GM21717 (cell line): ENCODE data around the gene IL34.
"Not testable (repeated sequence)": the region's sequence is repeated elsewhere in the genome, so short reads cannot be mapped to it uniquely, and the experiment has no call there.

Source experiments
- ATAC-seq: cut with Tn5 transposase; IDR thresholded peaks from one replicate; pipeline ENCODE4 v1.9.1; 2021; ENCODE audit warnings: mild to moderate bottlenecking, moderate library complexity; ENCODE audit not compliant: unreplicated experiment

Gene IL34

GRCh38 chr16:70630960-70631745 lies 15.2 kb upstream of the IL34 start:
- no peak for ATAC-seq

GRCh38 chr16:70632273-70632672 lies 14.1 kb upstream of the IL34 start:
- ATAC-seq = no peak

GRCh38 chr16:70633617-70634016 lies 12.7 kb upstream of the IL34 start:
- not testable (repeated sequence) for ATAC-seq

GRCh38 chr16:70634861-70635260 lies 11.5 kb upstream of the IL34 start:
- no peak for ATAC-seq

- ATAC-seq = no peak
Observed at GRCh38 chr16:70635336-70636016, 10.9 kb upstream of the IL34 start.

- no peak for ATAC-seq
Observed at GRCh38 chr16:70638814-70639792, 7.3 kb upstream of the IL34 start.

DNA sequence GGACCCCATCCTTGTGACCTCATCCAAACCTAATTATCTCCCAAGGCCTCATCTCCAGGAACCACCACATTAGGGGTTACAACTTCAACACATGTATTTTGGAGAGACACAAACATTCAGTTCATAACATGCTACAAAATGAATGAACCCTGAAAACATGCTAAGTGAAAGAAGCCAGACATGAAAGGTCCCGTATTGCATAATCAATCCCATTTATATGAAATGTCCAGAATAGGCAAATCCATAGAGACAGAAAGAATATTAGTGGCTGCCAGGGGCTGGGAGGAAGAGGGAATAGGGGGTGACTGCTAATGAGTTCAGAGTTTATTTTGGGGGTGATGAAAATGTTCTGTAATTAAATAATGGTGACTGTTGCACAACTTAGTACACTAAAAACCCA lies 3.7 kb upstream of the IL34 start:
- ATAC-seq = no peak

DNA sequence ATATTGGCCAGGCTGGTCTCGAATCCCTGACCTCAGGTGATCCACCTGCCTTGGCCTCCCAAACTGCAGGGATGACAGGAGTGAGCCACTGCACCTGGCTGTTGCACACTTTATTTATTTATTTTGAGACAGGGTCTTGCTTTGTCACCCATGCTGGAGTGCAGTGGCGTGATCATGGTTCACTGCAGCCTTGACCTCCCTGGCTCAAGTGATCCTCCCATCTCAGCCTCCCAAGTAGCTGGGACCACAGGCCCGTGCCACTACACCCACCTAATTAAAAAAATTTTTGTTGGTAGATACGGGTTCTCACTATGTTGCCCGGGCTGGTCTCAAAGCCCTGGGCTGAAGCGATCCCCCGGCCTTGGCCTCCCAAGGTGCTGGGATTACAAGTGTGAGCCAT lies 3.1 kb upstream of the IL34 start:
- not testable (repeated sequence) for ATAC-seq

- no peak for ATAC-seq
Observed at GRCh38 chr16:70644763-70645597, 1.4 kb upstream of the IL34 start.

- no peak for ATAC-seq
Observed at GRCh38 chr16:70647441-70648359, 1.3 kb downstream of the IL34 start.

DNA sequence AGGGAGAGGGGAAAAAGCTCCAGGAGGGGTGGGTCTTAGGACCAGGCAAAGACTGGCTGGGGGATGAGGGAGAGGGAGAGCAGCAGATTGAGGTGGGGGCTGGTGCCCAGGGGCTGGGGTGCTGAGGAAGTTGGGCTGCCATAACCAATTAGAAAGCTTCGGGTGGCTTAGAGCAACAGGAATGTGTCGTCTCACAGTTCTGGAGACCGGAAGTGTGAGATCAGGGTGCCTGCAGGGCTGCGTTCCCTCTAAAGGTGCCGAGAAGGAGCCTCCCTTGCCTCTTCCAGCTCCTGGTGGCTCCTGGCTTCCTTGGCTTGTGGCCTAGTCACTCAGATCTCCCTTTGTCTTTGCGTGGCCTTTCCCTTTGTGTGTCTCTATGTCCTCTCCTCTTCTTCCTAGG lies 2.2 kb downstream of the IL34 start:
- ATAC-seq = no peak

DNA sequence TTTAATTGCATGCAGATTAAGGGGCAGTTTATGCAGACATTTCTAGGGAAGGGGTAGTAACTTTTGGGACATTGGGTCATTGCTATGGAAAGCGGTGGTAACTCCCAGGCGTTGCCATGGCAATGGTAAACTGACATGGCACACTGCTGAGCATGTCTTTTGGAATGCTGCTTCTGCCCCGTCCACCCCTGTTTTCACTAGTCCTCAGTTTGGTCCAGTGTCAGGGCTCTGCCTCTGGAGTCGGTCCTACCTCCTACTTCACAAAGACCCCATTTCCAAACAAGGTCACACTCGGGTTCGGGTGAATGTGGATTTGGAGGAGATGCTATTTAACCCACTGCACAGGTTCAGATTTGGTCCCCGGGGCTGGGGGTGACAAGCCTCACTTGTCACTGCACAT lies 2.9 kb downstream of the IL34 start:
- no peak for ATAC-seq

DNA sequence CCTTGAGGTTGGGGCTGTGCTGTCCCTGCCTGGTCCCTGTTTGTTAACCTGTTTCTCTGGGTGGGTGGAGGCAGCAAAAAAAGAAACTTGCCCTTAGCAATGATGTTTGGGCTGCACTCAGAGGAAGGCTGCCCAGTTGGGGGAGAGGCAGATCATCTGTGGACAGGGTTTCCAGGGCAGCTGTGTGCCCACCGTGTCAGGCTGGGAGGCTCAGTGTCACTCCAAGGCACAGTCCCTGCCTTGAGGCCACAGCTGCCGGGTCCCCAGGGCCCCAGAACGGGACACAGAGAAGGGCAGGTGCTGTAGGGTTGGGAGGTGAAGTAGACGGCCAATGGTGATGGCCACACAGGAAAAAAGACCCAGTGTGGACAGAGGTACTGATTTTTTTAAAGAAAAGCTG lies 3.9 kb downstream of the IL34 start:
- no peak for ATAC-seq

- no peak for ATAC-seq
Observed at GRCh38 chr16:70651524-70651923, 5.2 kb downstream of the IL34 start.

DNA sequence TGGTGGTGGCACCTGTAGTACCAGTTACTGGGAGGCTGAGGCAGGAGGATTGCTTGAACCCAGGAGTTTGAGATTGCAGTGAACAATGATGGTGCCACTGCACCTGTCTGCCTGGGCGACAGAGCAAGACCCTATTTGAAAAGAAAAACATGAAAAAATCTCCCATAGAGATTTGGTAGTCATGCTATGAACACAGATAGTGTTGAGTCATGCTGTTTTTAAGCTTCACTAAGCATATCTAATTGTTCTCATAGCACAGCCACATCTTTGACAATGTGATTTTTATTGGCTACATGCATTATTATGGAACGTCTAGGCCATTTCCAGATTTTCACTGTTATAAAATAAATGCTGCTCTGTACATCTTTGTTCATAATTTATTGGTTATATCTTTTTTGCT lies 6.0 kb downstream of the IL34 start:
- ATAC-seq = no peak

DNA sequence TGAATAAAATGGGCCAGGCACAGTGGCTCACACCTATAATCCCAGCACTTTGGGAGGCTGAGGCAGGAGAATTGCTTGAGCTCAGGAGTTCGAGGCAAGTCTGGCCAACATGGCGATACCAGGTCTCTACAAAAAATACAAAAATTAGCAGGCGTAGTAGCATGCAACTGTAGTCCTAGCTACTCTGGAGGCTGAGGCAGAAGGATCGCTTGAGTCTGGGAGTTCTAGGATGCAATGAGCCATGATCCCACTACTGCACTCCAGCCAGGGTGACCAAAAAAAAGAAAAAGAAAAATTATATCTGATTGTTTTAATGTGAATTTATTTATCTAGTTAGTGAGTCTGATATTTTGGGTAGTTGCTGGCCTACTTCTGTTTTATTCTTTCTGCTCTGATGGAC lies 7.0 kb downstream of the IL34 start:
- no peak for ATAC-seq

DNA sequence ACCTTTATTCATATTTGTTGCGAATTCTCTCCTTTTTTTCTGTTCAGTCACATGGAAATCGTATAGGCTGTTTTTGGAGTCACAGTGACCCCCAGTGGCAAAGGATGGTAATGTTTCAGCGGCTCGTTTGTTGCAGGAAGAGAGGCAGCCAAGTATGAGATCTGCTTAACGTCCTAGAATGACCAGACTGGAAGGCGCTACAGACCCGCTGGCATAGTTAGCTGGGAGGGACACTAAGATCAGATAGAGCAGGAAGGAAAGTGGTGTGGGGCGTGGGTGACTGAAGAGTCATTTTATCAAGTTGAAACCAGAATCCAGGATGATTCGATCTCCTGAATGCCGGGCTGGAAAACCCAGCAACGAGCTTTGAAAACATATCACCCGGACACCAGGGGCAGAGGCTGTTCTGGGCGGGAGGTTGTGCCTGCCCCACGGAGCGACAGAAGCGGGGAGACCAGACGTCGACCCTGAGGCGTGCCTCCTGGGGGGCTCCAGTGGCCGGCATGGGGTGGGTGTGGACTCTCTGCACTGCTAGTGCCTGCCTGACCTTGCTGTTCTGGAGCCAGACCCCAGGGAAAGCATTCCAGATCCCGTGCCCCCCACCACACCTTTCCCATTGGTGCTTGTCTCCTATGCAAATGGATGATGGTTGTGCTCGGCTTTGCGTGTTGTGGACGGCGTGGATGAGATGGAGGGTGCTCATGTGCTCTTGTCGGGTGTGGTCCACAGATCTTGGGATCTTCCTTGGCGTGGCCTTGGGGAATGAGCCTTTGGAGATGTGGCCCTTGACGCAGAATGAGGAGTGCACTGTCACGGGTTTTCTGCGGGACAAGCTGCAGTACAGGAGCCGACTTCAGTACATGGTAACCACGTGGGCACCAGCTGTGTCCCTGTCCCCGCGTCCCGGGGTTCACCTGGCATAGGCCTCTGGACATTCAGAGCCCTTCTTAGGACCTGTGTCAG lies 7.7 kb downstream of the IL34 start:
- no peak for ATAC-seq

GRCh38 chr16:70656065-70656711 lies 9.8 kb downstream of the IL34 start:
- no peak for ATAC-seq
